ENCODE data around the gene SLC23A1.
"Not testable (repeated sequence)": the region's sequence is repeated elsewhere in the genome, so short reads cannot be mapped to it uniquely, and the experiment has no call there.

Gene SLC23A1

GRCh38 chr5:139363937-139364336 is 19.2 kb downstream of the SLC23A1 start:
- DNase-seq: no peak

- no peak for DNase-seq
Observed at GRCh38 chr5:139361835-139362429, 21.2 kb downstream of the SLC23A1 start.

- DNase-seq: no peak
Observed at GRCh38 chr5:139360384-139360783, 22.7 kb downstream of the SLC23A1 start.

- DNase-seq: no peak
Observed at GRCh38 chr5:139358064-139358463, 25.0 kb downstream of the SLC23A1 start.

GRCh38 chr5:139355900-139356299 is 27.2 kb downstream of the SLC23A1 start:
- not testable (repeated sequence) for DNase-seq

- DNase-seq: no peak
Observed at GRCh38 chr5:139354186-139354585, 28.9 kb downstream of the SLC23A1 start.

- DNase-seq: not testable (repeated sequence)
Observed at GRCh38 chr5:139347863-139348262, 35.2 kb downstream of the SLC23A1 start.

GRCh38 chr5:139345442-139345841 is 37.7 kb downstream of the SLC23A1 start:
- DNase-seq: not testable (repeated sequence)

- no peak for DNase-seq
Observed at GRCh38 chr5:139344177-139344576, 38.9 kb downstream of the SLC23A1 start.

GRCh38 chr5:139343476-139343875 is 39.6 kb downstream of the SLC23A1 start:
- DNase-seq: no peak

GRCh38 chr5:139342423-139342723 is 40.7 kb downstream of the SLC23A1 start:
- DNase-seq: no peak

GRCh38 chr5:139341689-139342422 is 41.2 kb downstream of the SLC23A1 start, which contains the start of gene PAIP2:
Gene PAIP2, plus strand, starts transcription at chr5:139341854. Its CDS starts 21,931 bp downstream, at chr5:139363785.
- peak; percentile 98 for DNase-seq

GRCh38 chr5:139341187-139341688 is 41.9 kb downstream of the SLC23A1 start:
- no peak for DNase-seq

- no peak for DNase-seq
Observed at GRCh38 chr5:139340051-139340450, 43.0 kb downstream of the SLC23A1 start.

- no peak for DNase-seq
Observed at GRCh38 chr5:139335811-139336210, 47.3 kb downstream of the SLC23A1 start.

Data from CD4-positive, alpha-beta T cell treated with Interleukin-12 subunit alpha and Interleukin-12 subunit beta, for 1 hour (primary cell).